ENCODE results near the gene AZGP1.
"Not testable (repeated sequence)": the region's sequence is repeated elsewhere in the genome, so short reads cannot be mapped to it uniquely, and the experiment has no call there.

The AZGP1 gene

DNA sequence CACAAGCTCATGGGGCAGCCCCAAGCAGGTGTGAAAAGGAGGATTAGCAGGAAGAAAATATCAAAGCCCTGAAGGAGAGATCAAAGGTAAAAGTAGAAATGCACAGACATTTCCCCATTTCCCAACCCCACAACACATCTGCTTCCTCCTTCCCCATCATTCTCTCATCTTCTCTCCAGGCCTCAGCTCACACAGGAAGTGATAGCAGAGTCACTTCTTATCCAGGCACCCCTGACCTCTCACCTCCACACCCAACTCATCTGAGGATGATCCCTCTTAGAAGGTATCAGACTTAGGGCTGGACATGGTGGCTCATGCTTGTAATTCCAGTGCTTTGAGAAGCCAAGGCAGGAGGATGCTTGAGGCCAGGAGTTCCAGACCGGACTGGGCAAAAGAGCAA lies 28.2 kb downstream of the AZGP1 start:
- no peak for DNase-seq (ENCODE audit: low read depth)
- H3K4me3 ChIP-seq (ENCODE audit: low read depth, low read length) = no peak overlapping the region
- TF ChIP-seq, protein P1, sequence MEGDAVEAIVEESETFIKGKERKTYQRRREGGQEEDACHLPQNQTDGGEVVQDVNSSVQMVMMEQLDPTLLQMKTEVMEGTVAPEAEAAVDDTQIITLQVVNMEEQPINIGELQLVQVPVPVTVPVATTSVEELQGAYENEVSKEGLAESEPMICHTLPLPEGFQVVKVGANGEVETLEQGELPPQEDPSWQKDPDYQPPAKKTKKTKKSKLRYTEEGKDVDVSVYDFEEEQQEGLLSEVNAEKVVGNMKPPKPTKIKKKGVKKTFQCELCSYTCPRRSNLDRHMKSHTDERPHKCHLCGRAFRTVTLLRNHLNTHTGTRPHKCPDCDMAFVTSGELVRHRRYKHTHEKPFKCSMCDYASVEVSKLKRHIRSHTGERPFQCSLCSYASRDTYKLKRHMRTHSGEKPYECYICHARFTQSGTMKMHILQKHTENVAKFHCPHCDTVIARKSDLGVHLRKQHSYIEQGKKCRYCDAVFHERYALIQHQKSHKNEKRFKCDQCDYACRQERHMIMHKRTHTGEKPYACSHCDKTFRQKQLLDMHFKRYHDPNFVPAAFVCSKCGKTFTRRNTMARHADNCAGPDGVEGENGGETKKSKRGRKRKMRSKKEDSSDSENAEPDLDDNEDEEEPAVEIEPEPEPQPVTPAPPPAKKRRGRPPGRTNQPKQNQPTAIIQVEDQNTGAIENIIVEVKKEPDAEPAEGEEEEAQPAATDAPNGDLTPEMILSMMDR (IDR thresholded peaks at IDR 0.05; ENCODE audit: low read depth, low read length, missing control alignments) = no peak

DNA sequence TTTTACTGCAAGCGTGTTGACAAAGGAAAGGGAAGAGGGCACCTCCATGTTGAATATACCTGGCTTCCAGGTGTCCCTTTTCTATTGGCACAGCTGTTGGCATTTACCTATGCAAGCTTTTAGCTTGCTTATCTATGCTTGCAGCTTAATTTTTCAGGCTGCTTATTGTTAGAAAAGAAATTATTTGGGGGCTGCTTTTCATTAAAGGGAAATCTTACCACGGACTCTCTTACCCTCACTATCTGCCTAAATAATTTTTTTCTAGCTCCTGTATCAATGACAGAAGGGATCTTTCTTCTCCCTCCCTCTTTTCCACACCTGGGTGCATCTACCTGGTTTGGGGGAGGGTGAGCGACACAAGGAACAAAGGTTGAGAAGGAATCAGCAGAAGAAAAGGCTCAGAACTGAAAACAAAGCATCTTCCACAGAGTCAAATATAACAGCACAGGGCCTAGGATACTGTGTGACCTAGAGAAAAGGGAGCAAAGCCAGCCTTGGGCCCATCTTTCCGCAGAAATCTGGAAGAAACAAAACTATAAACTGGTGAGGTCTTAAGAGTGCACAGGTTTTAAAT lies 31.2 kb downstream of the AZGP1 start:
- TF ChIP-seq, protein P1 (IDR thresholded peaks at IDR 0.05; ENCODE audit: low read depth, low read length, missing control alignments) = no peak
- H3K4me3 ChIP-seq (ENCODE audit: low read depth, low read length) = no peak overlapping the region
- DNase-seq (ENCODE audit: low read depth) = no peak

DNA sequence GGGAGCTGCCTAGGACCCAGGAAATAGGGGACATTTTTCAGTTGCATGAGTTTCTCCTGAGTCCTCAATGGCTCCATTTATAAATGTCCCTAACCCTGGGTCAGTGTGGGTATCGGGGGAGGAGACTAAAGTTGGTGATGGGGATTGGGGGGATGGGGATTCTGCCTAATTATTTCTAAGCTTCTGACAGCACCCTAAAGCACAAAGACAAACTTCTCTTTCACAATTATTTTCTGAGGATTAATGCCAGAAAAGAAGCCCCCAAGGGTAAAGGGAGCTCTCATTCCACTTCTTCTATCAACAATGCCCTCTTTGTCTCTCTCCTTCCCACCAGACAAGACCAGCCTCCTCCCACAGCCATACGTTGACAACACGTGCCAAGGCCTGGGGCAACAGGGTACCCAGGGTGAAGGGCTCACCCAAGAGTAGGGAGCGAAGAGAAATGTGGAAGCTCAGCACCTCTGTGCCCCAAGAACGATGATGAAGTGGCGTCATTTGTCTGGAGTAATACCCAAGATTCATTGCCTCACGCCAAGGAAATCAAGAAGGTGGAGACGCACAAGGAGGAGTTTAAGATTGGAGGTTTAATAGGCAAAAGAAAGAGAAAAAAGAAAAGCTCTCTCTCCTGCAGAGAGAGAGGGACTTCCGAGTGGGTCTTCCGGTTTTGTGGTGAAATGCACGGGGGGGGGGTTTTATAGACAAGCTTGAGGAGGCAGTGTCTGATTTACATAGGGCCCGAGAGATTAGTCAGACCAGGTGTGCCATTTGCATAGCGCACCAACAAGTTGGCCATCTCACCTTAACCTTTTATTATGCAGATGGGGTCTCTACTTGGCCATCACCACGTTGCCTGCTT lies 32.0 kb downstream of the AZGP1 start:
- TF ChIP-seq, protein P1 (IDR thresholded peaks at IDR 0.05; ENCODE audit: low read depth, low read length, missing control alignments) = no peak
- H3K4me3 ChIP-seq (ENCODE audit: low read depth, low read length) = peak overlapping the region; percentile 18; the same call in 1 of the 2 replicates
- DNase-seq (ENCODE audit: low read depth) = no peak

DNA sequence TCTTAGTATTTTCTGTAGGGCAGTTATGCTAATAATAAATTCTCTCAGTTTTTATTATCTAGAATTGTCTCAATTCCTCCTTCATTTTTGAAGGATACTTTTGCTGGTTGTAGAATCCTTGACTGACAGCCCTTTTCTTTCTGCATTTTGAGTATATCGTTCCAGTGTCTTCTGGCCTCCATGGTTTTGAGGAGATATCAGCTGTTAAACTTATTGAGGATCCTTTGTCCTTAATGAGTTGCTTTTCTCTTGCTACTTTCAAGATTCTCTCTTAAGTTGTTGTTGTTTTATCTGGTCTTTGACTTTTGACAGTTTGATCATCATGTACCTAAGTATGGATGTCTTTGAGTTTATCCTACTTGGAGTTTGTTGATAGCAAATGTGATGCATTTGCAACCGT lies 37.5 kb downstream of the AZGP1 start:
- no peak overlapping the region for H3K4me3 ChIP-seq (ENCODE audit: low read depth, low read length)
- DNase-seq (ENCODE audit: low read depth) = no peak
- TF ChIP-seq, protein P1 (IDR thresholded peaks at IDR 0.05; ENCODE audit: low read depth, low read length, missing control alignments) = no peak

DNA sequence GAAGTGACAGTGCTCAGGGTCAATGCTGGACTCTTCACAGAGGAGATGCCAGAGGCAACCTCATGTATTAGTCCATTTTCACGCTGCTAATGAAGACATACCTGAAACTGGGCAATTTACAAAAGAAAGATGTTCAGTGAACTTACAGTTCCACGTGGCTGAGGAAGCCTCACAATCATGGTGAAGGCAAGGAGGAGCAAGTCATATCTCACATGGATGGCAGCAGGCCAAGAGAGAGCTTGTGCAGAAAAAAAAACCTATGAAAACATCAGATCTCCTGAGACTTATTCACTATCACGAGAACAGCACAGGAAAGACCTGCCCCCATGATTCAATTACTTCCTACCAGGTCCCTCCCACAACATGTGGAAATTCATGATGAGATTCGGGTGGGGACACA lies 40.8 kb downstream of the AZGP1 start:
- H3K4me3 ChIP-seq (ENCODE audit: low read depth, low read length); DNase-seq (ENCODE audit: low read depth): not testable (repeated sequence)

DNA sequence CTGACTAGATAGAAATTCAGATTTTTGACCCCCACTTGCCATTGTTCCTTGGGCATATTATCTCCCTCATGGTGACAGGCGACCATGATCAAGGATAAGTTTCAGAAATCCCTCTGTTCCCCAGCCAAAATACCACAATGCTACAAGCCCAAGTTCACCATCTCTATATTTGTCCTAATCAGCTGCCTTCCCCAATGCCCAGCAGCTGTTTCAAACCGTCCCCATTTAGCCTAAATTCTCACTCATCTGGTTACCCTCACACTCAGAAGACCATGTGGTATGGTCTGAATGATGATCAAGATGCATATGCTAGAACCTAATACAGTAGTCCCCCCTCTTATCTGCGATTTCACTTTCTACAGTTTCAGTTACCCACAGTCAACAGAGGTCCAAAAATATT lies 45.5 kb downstream of the AZGP1 start:
- H3K4me3 ChIP-seq (ENCODE audit: low read depth, low read length) = no peak overlapping the region
- no peak for DNase-seq (ENCODE audit: low read depth)
- TF ChIP-seq, protein P1 (IDR thresholded peaks at IDR 0.05; ENCODE audit: low read depth, low read length, missing control alignments) = no peak

DNA sequence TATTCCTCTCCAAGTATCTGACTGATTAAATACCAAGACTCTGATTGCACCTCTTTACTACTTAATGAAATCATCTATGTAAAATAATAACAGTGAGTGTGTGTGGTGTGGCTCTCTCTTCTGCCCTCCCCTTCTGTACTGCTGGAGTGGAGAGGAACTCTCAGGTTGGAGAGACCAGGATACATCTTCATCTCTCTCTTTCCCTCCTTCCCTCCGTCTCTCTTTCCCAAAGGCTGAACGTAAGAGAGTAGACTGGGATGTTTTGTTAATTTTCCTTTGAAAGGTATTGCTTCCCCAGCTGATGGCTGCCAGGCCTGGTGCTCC lies 46.1 kb downstream of the AZGP1 start:
- no peak overlapping the region for H3K4me3 ChIP-seq (ENCODE audit: low read depth, low read length)

More for the DNA sequence above, 46.1 kb downstream of the AZGP1 start:
- DNase-seq (ENCODE audit: low read depth) = no peak
- TF ChIP-seq, protein P1 (IDR thresholded peaks at IDR 0.05; ENCODE audit: low read depth, low read length, missing control alignments) = no peak
